LNCaP clone FGC (cell line): ENCODE results near the gene FKBP14.

ENCODE experiments used
- DNase-seq: peaks from one replicate; pipeline ENCODE4 v3.0.0-alpha.2; 2011; ENCODE audit warnings: low read depth
- H3K4me3 ChIP-seq: 2 replicates; pipeline ENCODE4 v1.5.1; 2011; ENCODE audit warnings: mild to moderate bottlenecking, low read depth, low read length, control low read depth
- CTCF ChIP-seq: IDR thresholded peaks from 2 replicates; pipeline ENCODE4 v1.5.1; 2012; ENCODE audit warnings: mild to moderate bottlenecking; ENCODE audit not compliant: control insufficient read depth, insufficient read depth; ENCODE audit errors: extremely low read depth

FKBP14 gene

GRCh38 chr7:29975561-29975960 is 50.9 kb downstream of the FKBP14 start:
- H3K4me3 ChIP-seq: no peak overlapping the region
- no peak for TF ChIP-seq CTCF
- DNase-seq: no peak

- DNase-seq: no peak
- no peak overlapping the region for H3K4me3 ChIP-seq
- no peak for TF ChIP-seq CTCF
These were observed 52.2 kb downstream of the FKBP14 start for GRCh38 chr7:29974286-29974685.

GRCh38 chr7:29972315-29972669 is 54.2 kb downstream of the FKBP14 start:
- no peak for DNase-seq
- no peak overlapping the region for H3K4me3 ChIP-seq
- no peak for TF ChIP-seq CTCF

GRCh38 chr7:29971566-29972314 is 54.8 kb downstream of the FKBP14 start:
- H3K4me3 ChIP-seq: no peak overlapping the region
- no peak for DNase-seq
- no peak for TF ChIP-seq CTCF

GRCh38 chr7:29970158-29970557 is 56.3 kb downstream of the FKBP14 start:
- no peak for TF ChIP-seq CTCF
- DNase-seq: no peak
- no peak overlapping the region for H3K4me3 ChIP-seq

GRCh38 chr7:29969738-29970137 is 56.8 kb downstream of the FKBP14 start:
- no peak for DNase-seq
- TF ChIP-seq CTCF: no peak
- no peak overlapping the region for H3K4me3 ChIP-seq

GRCh38 chr7:29968683-29969395 is 57.7 kb downstream of the FKBP14 start:
- no peak for TF ChIP-seq CTCF
- no peak for DNase-seq

More at GRCh38 chr7:29968683-29969395, 57.7 kb downstream of the FKBP14 start:
- H3K4me3 ChIP-seq: no peak overlapping the region
